ENCODE measurements around the gene CBX3.

The CBX3 gene

GRCh38 chr7:26208040-26208439 is 6.5 kb downstream of the CBX3 start:
- Histone ChIP-seq H3K9ac (ENCODE audit: low read length) (no peak overlapping the region), H3K27ac (ENCODE audit: low read depth, low read length) (no peak overlapping the region), H3F3A (ENCODE audit: insufficient read depth) (peaks cover 62% of the 10 kb centered on the region), H4K20me1 (ENCODE audit: low read depth, low read length) (peaks cover 75% of the 10 kb centered on the region), H3K27me3 (ENCODE audit: low read length) (no peaks in the 10 kb centered on the region), H3K36me3 (ENCODE audit: low read length) (peaks cover 90% of the 10 kb centered on the region), H3K79me2 (ENCODE audit: insufficient read depth, low read length) (peaks cover 72% of the 10 kb centered on the region), H3K4me2 (ENCODE audit: low read depth, low read length, poor library complexity, severe bottlenecking) (no peak overlapping the region), H3K4me3 (ENCODE audit: insufficient read depth, low read length, poor library complexity, severe bottlenecking) (no peak overlapping the region), H3K9me3 (ENCODE audit: insufficient read depth, low read length) (no peaks in the 10 kb centered on the region), H2AFZ (ENCODE audit: low read depth, low read length, severe bottlenecking) (no peak overlapping the region), H3K9me2 (replicated peaks; ENCODE audit: insufficient read depth, low read length) (no peaks in the 10 kb centered on the region)
- TF ChIP-seq, protein P1, sequence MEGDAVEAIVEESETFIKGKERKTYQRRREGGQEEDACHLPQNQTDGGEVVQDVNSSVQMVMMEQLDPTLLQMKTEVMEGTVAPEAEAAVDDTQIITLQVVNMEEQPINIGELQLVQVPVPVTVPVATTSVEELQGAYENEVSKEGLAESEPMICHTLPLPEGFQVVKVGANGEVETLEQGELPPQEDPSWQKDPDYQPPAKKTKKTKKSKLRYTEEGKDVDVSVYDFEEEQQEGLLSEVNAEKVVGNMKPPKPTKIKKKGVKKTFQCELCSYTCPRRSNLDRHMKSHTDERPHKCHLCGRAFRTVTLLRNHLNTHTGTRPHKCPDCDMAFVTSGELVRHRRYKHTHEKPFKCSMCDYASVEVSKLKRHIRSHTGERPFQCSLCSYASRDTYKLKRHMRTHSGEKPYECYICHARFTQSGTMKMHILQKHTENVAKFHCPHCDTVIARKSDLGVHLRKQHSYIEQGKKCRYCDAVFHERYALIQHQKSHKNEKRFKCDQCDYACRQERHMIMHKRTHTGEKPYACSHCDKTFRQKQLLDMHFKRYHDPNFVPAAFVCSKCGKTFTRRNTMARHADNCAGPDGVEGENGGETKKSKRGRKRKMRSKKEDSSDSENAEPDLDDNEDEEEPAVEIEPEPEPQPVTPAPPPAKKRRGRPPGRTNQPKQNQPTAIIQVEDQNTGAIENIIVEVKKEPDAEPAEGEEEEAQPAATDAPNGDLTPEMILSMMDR (IDR thresholded peaks at IDR 0.05; ENCODE audit: insufficient read depth, low read length, poor library complexity, severe bottlenecking) = no peak
- no peak for TF ChIP-seq EZH2phosphoT487 (conservative IDR thresholded peaks at IDR 0.05; ENCODE audit: low read length)

- Histone ChIP-seq H3K4me2 (ENCODE audit: low read depth, low read length, poor library complexity, severe bottlenecking) (no peak overlapping the region), H3K79me2 (ENCODE audit: insufficient read depth, low read length) (peaks cover 21% of the 10 kb centered on the region; the same call in 1 of the 2 replicates), H3K9ac (ENCODE audit: low read length) (no peak overlapping the region), H2AFZ (ENCODE audit: low read depth, low read length, severe bottlenecking) (no peak overlapping the region), H3K27me3 (ENCODE audit: low read length) (no peaks in the 10 kb centered on the region), H3F3A (ENCODE audit: insufficient read depth) (peaks cover 72% of the 10 kb centered on the region), H3K36me3 (ENCODE audit: low read length) (peaks cover 51% of the 10 kb centered on the region), H3K27ac (ENCODE audit: low read depth, low read length) (no peak overlapping the region), H3K9me2 (replicated peaks; ENCODE audit: insufficient read depth, low read length) (no peaks in the 10 kb centered on the region), H4K20me1 (ENCODE audit: low read depth, low read length) (peaks cover 32% of the 10 kb centered on the region), H3K4me3 (ENCODE audit: insufficient read depth, low read length, poor library complexity, severe bottlenecking) (no peak overlapping the region), H3K9me3 (ENCODE audit: insufficient read depth, low read length) (no peaks in the 10 kb centered on the region)
- TF ChIP-seq, protein P1 (IDR thresholded peaks at IDR 0.05; ENCODE audit: insufficient read depth, low read length, poor library complexity, severe bottlenecking) = no peak
- TF ChIP-seq EZH2phosphoT487 (conservative IDR thresholded peaks at IDR 0.05; ENCODE audit: low read length) = no peak
Observed at GRCh38 chr7:26212921-26213718, 11.6 kb downstream of the CBX3 start.

GRCh38 chr7:26213807-26214515 is 12.4 kb downstream of the CBX3 start:
- Histone ChIP-seq H3K27ac (ENCODE audit: low read depth, low read length) (peak overlapping the region; percentile 25; the same call in 1 of the 2 replicates), H3F3A (ENCODE audit: insufficient read depth) (peaks cover 72% of the 10 kb centered on the region)

More at GRCh38 chr7:26213807-26214515, 12.4 kb downstream of the CBX3 start:
- Histone ChIP-seq H2AFZ (ENCODE audit: low read depth, low read length, severe bottlenecking) (no peak overlapping the region), H3K27me3 (ENCODE audit: low read length) (no peaks in the 10 kb centered on the region), H3K4me2 (ENCODE audit: low read depth, low read length, poor library complexity, severe bottlenecking) (no peak overlapping the region), H3K9ac (ENCODE audit: low read length) (no peak overlapping the region), H4K20me1 (ENCODE audit: low read depth, low read length) (peaks cover 32% of the 10 kb centered on the region), H3K79me2 (ENCODE audit: insufficient read depth, low read length) (peaks cover 18% of the 10 kb centered on the region; the same call in 1 of the 2 replicates), H3K4me3 (ENCODE audit: insufficient read depth, low read length, poor library complexity, severe bottlenecking) (no peak overlapping the region), H3K9me2 (replicated peaks; ENCODE audit: insufficient read depth, low read length) (no peaks in the 10 kb centered on the region), H3K36me3 (ENCODE audit: low read length) (peaks cover 46% of the 10 kb centered on the region), H3K9me3 (ENCODE audit: insufficient read depth, low read length) (no peaks in the 10 kb centered on the region)
- TF ChIP-seq, protein P1 (IDR thresholded peaks at IDR 0.05; ENCODE audit: insufficient read depth, low read length, poor library complexity, severe bottlenecking) = no peak
- TF ChIP-seq EZH2phosphoT487 (conservative IDR thresholded peaks at IDR 0.05; ENCODE audit: low read length) = no peak

All from SU-DHL-6 (cell line).